NK-92 (cell line): ENCODE results near the gene ICAM2.
"Not testable (repeated sequence)": the region's sequence is repeated elsewhere in the genome, so short reads cannot be mapped to it uniquely, and the experiment has no call there.

Experiments
- DNase-seq: peaks from one replicate; lab custom pipeline; 2025; ENCODE audit not compliant: unreplicated experiment; lab: John Stamatoyannopoulos, UW

The ICAM2 gene

DNA sequence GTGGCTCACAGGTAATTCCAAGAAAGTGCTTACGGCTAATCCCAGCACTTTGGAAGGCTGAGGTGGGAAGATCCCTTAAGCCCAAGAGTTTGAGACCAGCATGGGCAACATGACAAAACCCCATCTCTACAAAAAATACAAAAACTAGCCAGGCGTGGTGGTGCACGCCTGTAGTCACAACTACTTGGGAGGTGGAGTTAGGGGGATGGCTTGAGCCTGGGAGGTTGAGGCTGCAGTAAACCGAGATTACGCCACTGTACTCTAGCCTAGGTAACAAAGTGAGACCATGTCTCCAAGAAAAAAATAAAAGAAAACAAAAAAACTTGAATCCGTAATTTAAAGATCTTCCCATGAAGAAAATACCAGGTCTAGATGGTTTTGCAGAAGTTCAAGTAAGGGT is 5.0 kb downstream of the ICAM2 start:
- no peak for DNase-seq

DNA sequence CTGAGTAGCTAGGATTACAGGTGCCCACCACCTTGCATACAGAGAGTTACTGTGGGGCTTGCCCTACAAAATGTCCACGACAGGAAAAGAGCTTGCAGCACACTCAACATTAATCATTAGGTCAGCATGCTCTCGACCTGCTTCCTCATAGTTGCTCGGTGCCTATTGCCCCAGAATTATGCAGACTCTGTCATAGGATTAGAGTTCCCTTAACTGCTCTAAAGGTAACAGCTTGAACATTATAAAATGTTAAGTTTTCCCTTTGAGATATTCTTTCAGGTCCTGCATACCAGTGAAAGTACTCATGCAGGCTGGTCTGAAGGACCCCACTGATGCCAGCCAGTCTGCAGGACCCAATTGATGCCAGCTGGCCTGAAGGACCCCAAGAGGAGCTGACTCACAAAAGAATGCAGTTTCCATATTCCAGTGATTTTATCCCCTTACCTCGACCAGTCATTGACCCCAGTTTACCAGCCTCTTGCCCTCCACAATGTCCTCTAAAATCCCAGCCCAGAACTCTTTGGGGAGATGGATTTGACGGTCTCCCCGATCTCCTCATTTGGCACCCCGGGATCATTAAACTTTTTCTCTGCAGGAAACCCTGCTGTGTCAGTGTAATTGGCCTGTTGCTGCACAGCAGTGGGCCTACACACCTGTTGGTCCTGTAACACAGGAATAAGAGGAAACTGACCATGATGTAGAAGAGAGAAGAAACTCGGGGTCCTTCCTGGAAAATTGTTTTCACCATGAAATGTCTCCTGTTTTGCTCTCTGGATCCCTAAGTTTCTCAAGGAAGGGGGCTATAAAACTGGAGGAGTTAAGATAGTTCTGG is 10.6 kb downstream of the ICAM2 start:
- no peak for DNase-seq

DNA sequence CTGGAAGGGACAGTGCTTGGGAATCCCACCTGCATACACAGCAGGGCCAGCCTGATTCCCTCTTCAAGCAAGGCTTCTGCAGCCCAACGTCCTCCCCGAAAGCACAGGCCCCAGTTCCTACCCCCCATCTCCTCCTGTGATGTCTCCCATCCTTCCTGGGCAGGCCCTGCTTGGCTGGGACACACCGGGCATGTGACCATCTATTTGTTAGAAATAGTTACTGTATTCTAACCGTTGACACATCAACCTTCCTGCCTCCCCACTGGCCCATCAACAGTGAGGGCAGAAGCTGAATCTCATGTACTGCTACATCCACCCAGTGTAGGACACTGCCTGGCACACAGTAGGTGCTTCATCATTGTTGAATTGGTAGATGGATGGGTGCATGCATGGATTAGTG is 11.6 kb downstream of the ICAM2 start:
- DNase-seq, result no peak

DNA sequence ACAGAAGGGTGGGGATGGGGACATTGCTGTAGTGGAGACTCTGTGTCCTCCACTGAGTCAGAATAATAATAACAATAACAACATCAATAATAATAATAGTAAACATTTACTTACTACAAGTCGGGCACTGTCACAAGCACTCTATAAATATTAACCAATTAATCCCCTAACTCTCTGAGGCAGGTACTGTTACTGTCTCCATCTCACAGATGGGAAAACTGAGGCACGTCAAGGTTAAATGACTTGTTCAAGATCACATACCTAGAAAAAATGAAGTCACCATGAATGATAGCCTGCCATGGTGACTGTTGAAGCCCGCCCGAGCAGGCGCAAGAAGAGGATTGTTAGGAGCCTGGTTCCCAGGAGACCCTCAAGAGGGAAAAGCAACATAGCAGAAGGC is 12.1 kb downstream of the ICAM2 start:
- DNase-seq, result no peak

DNA sequence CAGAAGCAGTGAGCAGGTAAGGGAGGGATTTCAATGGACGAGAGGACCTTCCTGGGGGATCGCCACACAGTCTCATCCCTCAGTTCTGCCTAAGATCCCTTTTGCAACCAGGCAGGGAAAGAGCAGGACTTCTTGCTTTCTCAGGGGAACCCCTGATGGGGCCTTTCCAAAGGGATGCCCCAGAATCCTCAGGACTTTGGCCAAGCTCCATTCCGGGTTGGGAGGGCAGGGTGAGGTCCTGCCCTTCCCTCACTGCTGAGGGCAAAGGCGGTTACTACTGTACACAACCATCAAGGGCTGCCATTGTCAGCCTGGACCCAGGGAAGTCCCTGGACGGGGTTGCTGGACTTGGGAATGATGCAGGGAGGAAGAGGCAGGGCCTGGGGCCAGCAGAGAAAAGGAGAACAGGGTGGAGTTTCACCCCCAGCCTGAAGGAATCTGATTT is 12.6 kb downstream of the ICAM2 start:
- no peak for DNase-seq

DNA sequence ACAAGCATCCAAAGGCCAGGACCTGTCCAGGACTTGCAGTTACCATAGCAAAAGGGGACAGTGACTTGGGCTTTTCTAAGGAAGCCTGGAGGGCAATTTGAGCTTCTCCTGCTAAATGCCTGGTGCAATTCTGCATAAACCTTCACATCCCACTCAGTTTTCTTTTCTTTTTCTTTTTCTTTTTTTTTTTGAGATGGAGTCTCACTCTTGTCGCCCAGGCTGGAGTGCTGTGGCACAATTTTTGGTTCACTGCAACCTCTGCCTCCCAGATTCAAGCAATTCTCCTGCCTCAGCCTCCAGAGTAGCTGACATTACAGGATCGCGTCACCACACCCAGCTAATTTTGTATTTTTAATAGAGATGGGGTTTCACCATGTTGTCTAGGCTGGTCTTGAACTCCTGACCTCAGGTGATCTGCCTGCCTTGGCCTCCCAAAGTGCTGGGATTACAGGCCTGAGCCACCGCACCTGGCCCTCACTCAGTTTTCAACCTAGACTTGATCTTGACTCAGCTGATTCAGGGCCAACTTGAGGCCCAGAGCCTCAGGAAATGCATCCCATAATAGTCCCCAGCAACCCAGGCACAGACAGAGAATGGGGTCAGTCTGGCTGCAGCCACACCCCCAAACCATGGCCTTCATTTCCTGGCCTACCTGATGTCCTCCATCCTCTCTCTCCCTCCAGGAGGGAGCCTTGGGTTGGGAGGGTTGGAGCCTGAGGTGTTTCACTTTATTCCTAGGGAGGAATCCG is 13.2 kb downstream of the ICAM2 start:
- DNase-seq, result not testable (repeated sequence)

DNA sequence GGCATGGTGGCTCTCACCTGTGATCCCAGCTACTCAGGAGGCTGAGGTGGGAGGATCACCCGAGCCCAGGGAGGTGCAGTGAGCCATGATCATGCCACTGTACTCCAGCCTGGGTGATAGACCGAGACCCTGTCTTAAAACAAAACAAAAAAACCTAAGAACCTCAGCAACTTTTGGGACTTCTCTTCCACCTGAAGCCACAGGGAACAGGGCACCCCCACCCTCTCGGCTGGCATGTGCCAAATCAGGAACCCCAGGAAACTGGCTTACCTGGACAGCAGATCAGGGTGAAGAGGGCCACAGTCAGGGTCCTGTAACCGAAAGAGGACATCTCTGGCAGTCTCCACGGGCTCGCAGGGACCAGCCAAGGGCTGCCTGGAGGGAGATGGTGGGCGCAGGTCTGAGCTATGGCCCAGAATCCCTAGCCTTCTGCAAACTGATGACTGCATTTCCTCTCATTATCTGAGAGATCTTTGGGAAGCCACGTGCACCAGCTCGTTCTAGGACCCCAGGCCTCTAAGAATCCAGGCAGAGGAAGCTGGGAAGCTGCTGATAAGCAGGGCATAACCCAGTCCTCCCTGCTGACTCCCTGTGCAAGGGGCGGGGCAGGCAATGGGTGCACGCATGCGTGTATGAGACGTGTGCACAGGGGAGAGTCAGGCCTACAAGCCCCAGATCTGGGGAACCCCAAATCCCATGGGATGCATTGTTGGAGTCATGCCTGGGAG is 13.9 kb downstream of the ICAM2 start:
- DNase-seq, result no peak

DNA sequence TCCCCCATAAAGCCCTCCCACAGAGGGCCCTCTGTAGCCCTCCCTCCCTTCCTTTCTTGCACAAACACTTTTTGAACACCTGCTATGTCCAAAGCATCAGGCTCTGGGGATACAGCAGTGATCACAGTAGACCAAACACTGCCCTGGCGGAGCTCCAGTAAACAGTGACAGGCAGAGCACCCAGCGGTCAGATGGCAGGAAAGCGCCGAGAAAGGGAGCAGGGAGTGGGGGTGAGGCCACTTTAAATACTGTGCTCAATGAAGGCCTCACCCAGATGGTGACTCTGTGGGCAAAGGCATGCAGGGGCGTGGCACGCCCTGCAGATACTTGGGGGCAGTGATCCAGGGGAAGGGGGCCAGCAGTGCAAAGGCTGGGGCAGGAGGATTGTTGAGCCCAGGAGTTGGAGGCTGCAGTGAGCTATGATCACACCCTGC is 14.7 kb downstream of the ICAM2 start:
- DNase-seq, result no peak

DNA sequence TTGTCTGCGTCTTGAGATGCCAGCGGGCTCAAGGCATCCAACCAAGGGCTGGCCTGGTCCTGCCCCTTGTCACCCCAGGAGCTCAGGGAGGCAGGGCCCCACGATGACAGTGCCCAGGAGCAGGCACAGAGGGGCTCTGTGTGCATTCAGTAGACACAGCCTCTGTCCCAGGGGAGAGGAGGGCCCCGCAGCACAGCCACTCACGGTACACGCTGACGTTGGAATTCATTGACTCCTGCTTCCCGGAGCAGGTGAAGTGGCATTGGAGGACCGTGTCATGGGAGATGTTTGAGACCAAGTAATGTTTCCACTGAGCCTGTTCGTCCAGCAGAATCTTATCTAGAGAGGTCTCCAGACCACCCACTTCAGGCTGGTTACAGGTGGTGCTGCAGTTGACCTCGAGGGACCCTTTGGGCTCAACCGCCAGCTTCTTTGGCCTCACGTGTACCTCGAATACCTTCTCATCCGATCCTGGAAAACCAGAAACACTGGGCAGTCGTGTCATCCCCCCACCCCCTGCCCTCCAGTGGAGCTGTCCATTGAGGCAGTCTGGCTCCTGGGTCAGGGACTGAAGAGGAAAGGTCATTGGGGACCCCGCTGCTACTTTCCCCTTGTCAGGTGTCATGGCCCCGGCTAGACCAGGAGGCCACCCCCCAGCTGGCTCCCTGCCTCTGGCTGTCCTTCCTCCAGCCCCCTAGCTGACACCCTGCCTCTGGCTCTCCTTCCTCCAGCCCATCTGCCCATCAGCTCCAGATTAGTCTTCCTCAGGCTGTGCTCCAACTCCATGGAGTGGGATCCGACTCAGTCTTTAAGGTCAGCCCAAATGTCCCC is 15.3 kb downstream of the ICAM2 start:
- no peak for DNase-seq

DNA sequence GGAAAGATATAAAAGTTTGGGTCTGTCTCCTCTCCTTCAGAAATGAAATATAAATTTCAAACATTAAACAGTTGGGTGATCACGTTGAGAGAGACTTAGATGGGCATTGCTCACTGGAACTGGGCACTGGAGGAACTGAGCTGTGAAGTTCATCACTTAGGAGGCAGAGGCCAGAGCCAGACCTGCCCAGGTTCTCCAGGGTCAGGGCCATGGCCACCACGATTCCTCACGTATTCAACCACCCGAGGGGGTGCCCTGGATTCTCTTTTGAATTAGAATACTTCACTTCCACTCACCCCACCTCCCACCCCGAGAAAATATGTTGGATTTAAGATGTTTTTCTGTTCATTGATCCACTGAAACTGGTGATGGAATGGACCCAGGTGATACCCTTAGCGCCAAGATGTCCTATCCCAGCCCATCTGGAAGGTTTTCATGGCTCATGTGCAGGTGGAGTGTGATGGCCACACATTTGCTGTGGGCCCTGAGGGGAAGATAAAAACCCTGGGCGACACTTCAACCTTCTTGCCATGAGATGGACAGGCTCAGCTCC is 16.1 kb downstream of the ICAM2 start:
- no peak for DNase-seq

DNA sequence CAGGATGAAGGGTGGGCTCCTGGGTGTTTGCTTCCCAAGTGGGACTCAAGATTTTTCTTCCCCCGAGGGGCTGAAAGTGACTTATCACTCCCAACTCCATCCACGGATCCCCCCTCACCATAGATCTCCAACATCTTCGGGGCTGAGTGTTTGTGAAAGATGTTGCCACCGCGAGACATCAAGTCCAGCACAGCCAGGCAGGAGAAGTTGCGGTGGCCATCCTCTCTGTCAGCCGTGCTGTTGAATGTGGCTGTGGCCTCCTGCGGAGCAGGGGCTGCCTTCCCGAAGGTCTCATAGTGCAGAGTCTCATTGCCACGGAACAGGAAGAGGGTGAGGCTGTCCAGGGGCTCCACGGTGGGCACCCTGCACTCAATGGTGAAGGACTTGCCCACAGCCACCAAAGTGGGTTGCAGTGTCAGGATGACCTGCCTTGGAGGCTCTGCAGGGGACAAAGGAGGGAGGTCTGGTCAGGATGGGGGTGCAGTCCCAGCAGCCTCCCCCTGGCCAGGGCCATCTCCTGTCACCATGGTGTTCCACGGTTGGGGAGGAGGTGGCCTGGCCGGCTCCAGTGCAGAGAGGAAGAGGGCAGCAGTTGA is 16.8 kb downstream of the ICAM2 start:
- DNase-seq, result no peak

DNA sequence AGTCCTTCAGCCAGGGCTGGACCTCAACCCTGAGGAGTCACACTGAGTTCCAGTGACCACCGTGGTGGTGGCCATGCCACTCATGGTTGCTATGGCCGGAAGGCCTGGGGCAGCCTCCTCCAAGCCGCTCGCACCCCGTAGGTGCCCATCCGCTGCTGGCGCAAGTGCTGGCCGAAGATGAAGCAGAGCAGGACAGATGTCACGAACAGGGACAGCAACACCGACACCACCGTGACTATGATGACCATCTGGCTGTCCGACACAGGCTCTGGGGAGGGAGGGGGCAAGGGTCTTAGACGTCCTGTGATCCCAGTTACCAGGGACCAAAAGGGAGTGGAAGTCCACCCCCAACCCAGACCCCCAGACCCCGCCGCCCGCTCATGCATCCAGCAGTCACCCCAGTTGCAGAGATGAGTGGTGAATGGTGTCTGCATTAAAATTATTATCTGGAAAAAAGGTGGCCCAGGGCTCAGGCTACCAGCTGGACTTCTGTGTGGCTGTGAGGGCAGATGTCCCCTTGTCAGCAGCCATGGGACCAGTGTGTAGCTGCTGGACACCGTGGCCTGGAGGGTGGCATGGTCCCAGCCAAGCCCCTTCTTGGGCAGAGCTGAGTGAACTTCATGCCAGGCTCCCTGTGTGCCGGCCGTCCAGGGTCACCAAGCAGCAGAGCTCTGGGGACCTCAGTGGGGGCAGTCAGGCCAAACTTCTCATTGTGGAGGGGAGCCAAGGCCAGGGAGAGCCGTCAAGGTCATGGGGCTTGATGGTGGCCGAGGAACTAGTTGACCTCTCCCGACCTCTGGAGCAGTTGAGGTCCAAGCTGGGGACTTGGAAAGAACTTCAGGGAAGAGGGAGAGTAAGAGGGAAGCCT is 17.5 kb downstream of the ICAM2 start:
- DNase-seq, result no peak

DNA sequence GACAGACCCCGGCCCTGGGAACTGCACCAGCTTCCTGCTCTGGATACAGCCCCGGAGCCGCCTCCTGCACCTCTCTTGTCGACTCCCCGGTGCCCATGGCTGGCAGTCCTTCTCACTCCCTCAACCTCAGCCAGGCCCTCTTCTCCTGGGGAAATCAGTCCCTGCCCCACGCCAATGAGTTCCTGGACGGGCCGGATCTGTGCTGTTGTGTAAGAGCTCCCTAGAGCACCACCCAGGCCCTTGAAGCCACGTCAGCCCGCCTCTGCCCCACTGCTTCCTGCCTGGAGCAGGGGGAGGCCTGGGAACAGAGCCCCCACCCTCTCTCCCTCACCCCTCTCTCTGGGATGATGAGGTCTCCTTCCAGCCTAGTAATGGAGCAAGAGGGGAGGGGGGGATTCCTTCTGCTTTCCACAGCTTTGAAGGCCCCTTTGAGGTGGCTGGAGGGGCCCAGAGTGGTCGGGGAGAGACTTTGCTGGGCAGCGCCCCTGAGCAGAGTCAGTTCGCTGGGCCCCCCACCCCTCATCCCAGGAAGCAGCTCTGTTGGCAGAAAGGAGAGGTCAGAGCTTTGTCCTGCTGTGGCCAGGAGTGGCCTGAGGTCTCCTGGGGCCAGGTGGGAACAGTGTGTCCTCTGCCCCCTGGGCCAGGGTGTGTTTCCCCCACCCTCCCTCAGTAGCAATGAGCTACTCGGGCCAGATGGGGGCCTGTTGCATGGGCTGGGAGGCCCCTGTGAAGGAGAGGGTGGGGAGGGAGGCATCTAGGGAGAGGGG is 18.5 kb downstream of the ICAM2 start:
- DNase-seq, result no peak

DNA sequence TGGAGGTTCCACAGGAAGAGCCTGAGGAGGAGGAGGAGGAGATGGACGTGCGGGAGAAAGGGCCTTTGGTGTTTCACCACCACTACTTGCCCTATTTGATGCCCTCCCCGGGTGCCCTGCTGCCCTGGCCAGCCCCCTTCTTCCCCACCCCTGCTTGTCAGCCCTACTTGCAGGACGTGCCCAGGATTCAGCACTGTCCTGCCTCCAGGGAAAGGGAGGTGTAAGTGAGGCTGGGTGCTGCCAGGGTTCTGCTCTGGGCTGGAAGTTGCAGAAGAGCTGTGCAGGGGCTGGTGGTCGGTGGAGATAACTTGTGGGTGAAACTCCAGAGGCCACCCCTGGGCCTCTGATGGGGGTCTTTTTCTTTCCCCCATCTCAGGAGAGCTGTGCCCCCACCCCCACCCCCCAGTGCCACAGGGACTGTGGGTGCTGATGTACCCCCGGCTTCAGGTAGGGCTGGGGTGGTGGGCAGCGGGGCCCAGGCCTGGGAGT is 19.3 kb downstream of the ICAM2 start:
- DNase-seq, result no peak

DNA sequence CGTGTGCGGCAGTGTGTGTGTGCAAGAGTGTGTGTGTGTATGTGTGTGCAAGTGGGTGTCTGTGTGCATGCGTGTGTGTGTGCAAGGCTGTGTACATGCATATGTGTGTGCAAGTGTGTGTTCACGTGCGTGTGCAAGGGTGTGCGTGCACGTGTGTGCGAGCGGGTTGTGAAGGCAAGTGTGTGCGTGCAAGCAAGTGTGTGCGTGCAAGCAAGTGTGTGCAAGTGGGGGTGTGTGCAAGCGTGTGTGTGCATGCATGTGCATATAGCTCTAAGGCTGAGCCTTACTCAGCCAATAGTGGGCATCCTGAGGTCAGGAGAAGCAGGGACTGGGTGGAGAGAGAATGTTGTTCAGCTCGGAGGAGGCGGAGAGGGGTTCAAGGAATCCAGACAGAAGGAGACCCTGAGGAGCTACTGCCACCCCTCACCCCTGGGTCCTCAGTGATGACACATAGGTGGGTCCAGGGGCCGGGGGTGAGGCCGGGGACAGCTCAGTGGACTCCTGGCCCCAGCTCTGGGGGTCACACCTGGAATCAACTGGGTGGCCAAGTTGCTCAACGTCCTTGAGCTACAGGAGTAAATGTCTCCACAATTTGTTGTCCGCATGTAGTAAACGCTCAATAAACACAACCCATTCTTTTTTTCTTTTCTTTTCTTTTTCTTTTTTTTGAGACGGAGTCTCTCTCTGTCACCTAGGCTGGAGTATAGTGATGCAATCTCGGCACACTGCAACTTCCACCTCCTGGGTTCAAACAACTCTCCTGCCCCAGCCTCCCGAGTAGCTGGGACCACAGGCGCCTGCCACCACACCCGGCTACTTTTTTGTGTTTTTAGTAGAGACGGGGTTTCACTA is 20.5 kb downstream of the ICAM2 start:
- no peak for DNase-seq

DNA sequence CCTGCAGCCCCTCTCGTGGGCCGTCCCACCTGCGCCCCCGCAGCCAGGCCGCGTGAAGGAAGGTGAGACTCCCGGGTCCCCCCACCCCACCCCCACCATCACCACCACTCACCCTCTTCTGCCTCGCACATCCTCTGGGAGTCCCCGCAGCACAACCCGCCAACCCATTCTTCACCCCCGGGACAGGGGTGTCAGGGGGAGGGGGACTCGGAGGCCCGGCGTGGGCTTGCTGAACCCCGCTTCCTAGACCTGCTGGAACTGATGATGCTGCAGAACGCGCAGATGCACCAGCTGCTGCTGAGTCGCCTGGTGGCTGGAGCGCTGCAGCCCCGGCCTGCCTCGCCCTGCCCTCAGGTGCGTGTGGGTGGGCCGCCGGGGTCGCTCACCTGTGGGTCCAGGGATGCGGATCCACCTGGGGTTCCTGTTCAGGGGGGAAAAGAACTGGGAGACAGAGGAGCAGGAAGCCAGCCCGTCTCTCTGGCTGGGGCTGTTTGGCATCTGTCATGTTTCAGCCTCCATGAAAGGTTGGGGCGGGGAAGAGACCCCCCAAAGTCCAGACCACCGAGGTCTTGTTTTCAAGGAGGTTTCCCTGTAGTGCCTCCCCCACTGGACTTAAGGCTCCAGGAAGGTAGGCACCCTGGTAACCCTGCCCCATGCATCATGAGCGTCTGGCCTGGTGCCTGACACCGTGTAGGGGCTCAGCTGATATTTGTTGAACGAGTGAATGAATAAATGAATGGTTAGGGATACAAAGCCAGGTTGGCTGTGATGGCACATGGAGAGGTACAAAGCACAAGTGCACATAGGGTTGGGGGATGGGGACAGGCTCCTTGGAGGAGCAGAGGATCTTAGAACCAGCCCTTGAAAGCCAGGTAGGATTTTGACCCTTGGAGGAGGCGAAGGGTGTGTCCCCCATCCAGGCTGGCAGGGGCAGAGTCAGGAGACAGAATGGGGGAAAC is 21.4 kb downstream of the ICAM2 start:
- DNase-seq, result no peak
